Erythroblast (primary cell): ENCODE measurements around the gene NEMP1.
A peak's percentile ranks its signal among the peaks of the same experiment; 100 is the strongest.

Experiments
- GATA1 ChIP-seq: IDR thresholded peaks from 2 replicates; pipeline ENCODE4 v1.6.1; 2011; ENCODE audit warnings: low read depth, mild to moderate bottlenecking, control low read depth, low read length, moderate library complexity
- POLR2A ChIP-seq: IDR thresholded peaks from 2 replicates; pipeline ENCODE4 v1.6.1; 2011; ENCODE audit warnings: mild to moderate bottlenecking, low read length

GRCh38 chr12:57111031-57111734 is 32.6 kb upstream of the NEMP1 start, which contains the start of gene STAT6:
- TF ChIP-seq POLR2A (peak; percentile 85), GATA1 (no peak)
